Upper lobe of right lung (tissue), 1 donor: ENCODE results near the gene PTPRM. TPM values are rescaled to one million over a fixed set of nuclear protein-coding genes. Genes with fewer than 3 reads are reported as not detected.

Source experiments
- ATAC-seq: fragments of 200-7000 bp; cut with Tn5 transposase; one replicate; pipeline ENCODE4 v1.9.1; 2020; ENCODE audit warnings: mild to moderate bottlenecking, moderate library complexity
- DNase-seq: peaks from one replicate; pipeline ENCODE4 v3.0.0-alpha.2; 2020
- H3K27ac ChIP-seq: fragments of 200-600 bp; one replicate; pipeline ENCODE4 v1.8.0; 2022
- H3K27me3 ChIP-seq: fragments of 200-600 bp; one replicate; pipeline ENCODE4 v1.8.0; 2022; ENCODE audit warnings: mild to moderate bottlenecking
- H3K36me3 ChIP-seq: fragments of 200-600 bp; one replicate; pipeline ENCODE4 v1.8.0; 2022
- H3K4me1 ChIP-seq: fragments of 200-600 bp; one replicate; pipeline ENCODE4 v1.8.0; 2022
- H3K4me3 ChIP-seq: fragments of 200-600 bp; one replicate; pipeline ENCODE4 v1.8.0; 2022; ENCODE audit warnings: mild to moderate bottlenecking
- H3K9me3 ChIP-seq: fragments of 200-600 bp; one replicate; pipeline ENCODE4 v1.8.0; 2022
- CTCF ChIP-seq: fragments of 200-600 bp; IDR thresholded peaks from one replicate; pipeline ENCODE4 v1.8.0; 2022; ENCODE audit warnings: antibody characterized with exemption
- intact Hi-C: fragments of 100-400 bp; cut with DNase I; formaldehyde crosslinking; loops from one replicate; pipeline ENCODE4 v1.11.0; 2022
- total RNA-seq: library from RNA; stranded (reverse); fragmentation: NEBNext Ultra II Directional; extraction: Animal tissue kit (Norgen Biotek cat#: 25700); gene quantifications from one replicate; pipeline ENCODE4 v1.2.1, GENCODE V29; 2021
- donor health status: DM: no; HTN: yes; CAD: no; lungs with severe emphysema.

Gene PTPRM
- total RNA-seq, 1 donor from 2014 or later = 99.3 TPM

- H3K4me1 ChIP-seq = no peaks in the 10 kb centered on the region
- H3K36me3 ChIP-seq = no peaks in the 10 kb centered on the region
- ATAC-seq (no peak), DNase-seq (no peak)
- no peak overlapping the region for H3K4me3 ChIP-seq
- TF ChIP-seq CTCF = no peak
- H3K27me3 ChIP-seq = no peaks in the 10 kb centered on the region
- no peak overlapping the region for H3K27ac ChIP-seq
- H3K9me3 ChIP-seq = no peaks in the 10 kb centered on the region
- intact Hi-C loops = no loop called here
These were observed 364.6 kb downstream of the PTPRM start for GRCh38 chr18:7931763-7932162.

- Histone ChIP-seq H3K9me3 (no peaks in the 10 kb centered on the region), H3K27me3 (no peaks in the 10 kb centered on the region), H3K27ac (no peak overlapping the region), H3K36me3 (no peaks in the 10 kb centered on the region), H3K4me3 (no peak overlapping the region), H3K4me1 (no peaks in the 10 kb centered on the region)
- ATAC-seq = no peak
- intact Hi-C loops = no loop called here
- DNase-seq = no peak
- no peak for TF ChIP-seq CTCF
These were observed 370.2 kb downstream of the PTPRM start for GRCh38 chr18:7937268-7937667.

GRCh38 chr18:7939521-7939920, 372.4 kb downstream of the PTPRM start:
- DNase-seq (no peak), ATAC-seq (no peak)
- intact Hi-C loops = no loop called here
- Histone ChIP-seq H3K9me3 (no peaks in the 10 kb centered on the region), H3K4me3 (no peak overlapping the region), H3K27me3 (no peaks in the 10 kb centered on the region), H3K4me1 (no peaks in the 10 kb centered on the region), H3K36me3 (no peaks in the 10 kb centered on the region), H3K27ac (no peak overlapping the region)
- TF ChIP-seq CTCF = no peak

- Histone ChIP-seq H3K9me3 (no peaks in the 10 kb centered on the region), H3K27ac (no peak overlapping the region), H3K36me3 (no peaks in the 10 kb centered on the region), H3K4me3 (no peak overlapping the region), H3K4me1 (peaks cover under 1% of the 10 kb centered on the region), H3K27me3 (no peaks in the 10 kb centered on the region)
- TF ChIP-seq CTCF = no peak
- intact Hi-C loops = loop anchor here (10.0 kb wide), 1 partner anchor 56 kb away; no protein-coding TSS in a partner anchor
- DNase-seq = no peak
- no peak for ATAC-seq
These were observed 373.3 kb downstream of the PTPRM start for GRCh38 chr18:7940379-7940778.

GRCh38 chr18:7940971-7941370, 373.9 kb downstream of the PTPRM start:
- H3K27me3 ChIP-seq = no peaks in the 10 kb centered on the region
- TF ChIP-seq CTCF = no peak
- H3K4me1 ChIP-seq = peaks cover 7% of the 10 kb centered on the region
- H3K9me3 ChIP-seq = no peaks in the 10 kb centered on the region
- H3K36me3 ChIP-seq = no peaks in the 10 kb centered on the region
- ATAC-seq (no peak), DNase-seq (no peak)
- H3K4me3 ChIP-seq = no peak overlapping the region
- no peak overlapping the region for H3K27ac ChIP-seq
- intact Hi-C loops = loop anchor here (10.0 kb wide), 1 partner anchor 56 kb away; no protein-coding TSS in a partner anchor

- DNase-seq (peak; percentile 71), ATAC-seq (peak; percentile 75)
- no peaks in the 10 kb centered on the region for H3K27me3 ChIP-seq
- H3K9me3 ChIP-seq = no peaks in the 10 kb centered on the region
- no peaks in the 10 kb centered on the region for H3K36me3 ChIP-seq
- no peak for TF ChIP-seq CTCF
- H3K27ac ChIP-seq = no peak overlapping the region
- no peak overlapping the region for H3K4me3 ChIP-seq
- peaks cover 12% of the 10 kb centered on the region for H3K4me1 ChIP-seq
- intact Hi-C loops = loop anchor here (10.0 kb wide), 1 partner anchor 57 kb away; no protein-coding TSS in a partner anchor
These were observed 374.4 kb downstream of the PTPRM start for GRCh38 chr18:7941533-7941932.
